Ureter (tissue), 1 donor: ENCODE measurements around the gene PODXL2. TPM values are rescaled to one million over a fixed set of nuclear protein-coding genes. Genes with fewer than 3 reads are reported as not detected.
"Not testable (repeated sequence)": the region's sequence is repeated elsewhere in the genome, so short reads cannot be mapped to it uniquely, and the experiment has no call there.

Source experiments
- DNase-seq: peaks from one replicate; pipeline ENCODE4 v3.0.0-alpha.2; 2020; ENCODE audit warnings: low spot score
- total RNA-seq: library from RNA; stranded (reverse); gene quantifications from one replicate; pipeline ENCODE4 v1.2.4, GENCODE V29; 2023
- donor health status: DM: yes; HTN: yes; CAD: no.

Gene PODXL2
- total RNA-seq, 1 donor from 2014 or later = 15.9 TPM

- peak; percentile 45 for DNase-seq
Measured at GRCh38 chr3:127674101-127674721, 45.2 kb downstream of the PODXL2 start.

GRCh38 chr3:127674790-127675189, 45.8 kb downstream of the PODXL2 start:
- DNase-seq = peak; percentile 35

- DNase-seq = peak; percentile 39
Measured at GRCh38 chr3:127675651-127676391, 46.8 kb downstream of the PODXL2 start.

GRCh38 chr3:127676456-127676855, 47.5 kb downstream of the PODXL2 start:
- DNase-seq = peak; percentile 37

GRCh38 chr3:127676921-127677351, 48.0 kb downstream of the PODXL2 start:
- DNase-seq = peak; percentile 41

GRCh38 chr3:127677541-127678314, 48.7 kb downstream of the PODXL2 start:
- DNase-seq = peak; percentile 32

- peak; percentile 13 for DNase-seq
Measured at GRCh38 chr3:127678315-127678599, 49.3 kb downstream of the PODXL2 start.

- peak; percentile 36 for DNase-seq
Measured at GRCh38 chr3:127678611-127679533, 49.9 kb downstream of the PODXL2 start.

GRCh38 chr3:127679534-127680145, 50.7 kb downstream of the PODXL2 start:
- peak; percentile 40 for DNase-seq

- peak; percentile 32 for DNase-seq
Measured at GRCh38 chr3:127680146-127680661, 51.2 kb downstream of the PODXL2 start.

GRCh38 chr3:127680798-127681221, 51.8 kb downstream of the PODXL2 start:
- DNase-seq = peak; percentile 38

- DNase-seq = not testable (repeated sequence)
Measured at GRCh38 chr3:127682175-127682554, 53.2 kb downstream of the PODXL2 start.

- DNase-seq = peak; percentile 38
Measured at GRCh38 chr3:127682561-127682960, 53.6 kb downstream of the PODXL2 start.

- DNase-seq = no peak
Measured at GRCh38 chr3:127684871-127685707, 56.1 kb downstream of the PODXL2 start.

- DNase-seq = no peak
Measured at GRCh38 chr3:127685708-127686511, 56.9 kb downstream of the PODXL2 start.

GRCh38 chr3:127686512-127686894, 57.5 kb downstream of the PODXL2 start:
- DNase-seq = no peak

- DNase-seq = no peak
Measured at GRCh38 chr3:127687228-127687737, 58.3 kb downstream of the PODXL2 start.

GRCh38 chr3:127688022-127688415, 59.0 kb downstream of the PODXL2 start:
- DNase-seq = no peak
